Measurements from ENCODE around the gene CDIPT.

The CDIPT gene

GRCh38 chr16:29844575-29845331, 18.3 kb downstream of the CDIPT start:
- DNase-seq (ENCODE audit: low spot score) = no peak
- Histone ChIP-seq H3K9me3 (ENCODE audit: severe bottlenecking) (no peaks in the 10 kb centered on the region), H3K4me1 (ENCODE audit: insufficient read depth, poor library complexity, severe bottlenecking) (no peaks in the 10 kb centered on the region), H3K4me3 (ENCODE audit: severe bottlenecking) (no peak overlapping the region), H3K27me3 (ENCODE audit: insufficient read depth, poor library complexity, severe bottlenecking) (no peaks in the 10 kb centered on the region), H3K36me3 (ENCODE audit: low read depth) (peaks cover 29% of the 10 kb centered on the region), H3K27ac (ENCODE audit: poor library complexity, severe bottlenecking) (no peak overlapping the region)
- no peak for TF ChIP-seq CTCF (IDR thresholded peaks at IDR 0.05; ENCODE audit: poor library complexity, severe bottlenecking)
- no peak for ATAC-seq (ENCODE audit: low read depth)

DNA sequence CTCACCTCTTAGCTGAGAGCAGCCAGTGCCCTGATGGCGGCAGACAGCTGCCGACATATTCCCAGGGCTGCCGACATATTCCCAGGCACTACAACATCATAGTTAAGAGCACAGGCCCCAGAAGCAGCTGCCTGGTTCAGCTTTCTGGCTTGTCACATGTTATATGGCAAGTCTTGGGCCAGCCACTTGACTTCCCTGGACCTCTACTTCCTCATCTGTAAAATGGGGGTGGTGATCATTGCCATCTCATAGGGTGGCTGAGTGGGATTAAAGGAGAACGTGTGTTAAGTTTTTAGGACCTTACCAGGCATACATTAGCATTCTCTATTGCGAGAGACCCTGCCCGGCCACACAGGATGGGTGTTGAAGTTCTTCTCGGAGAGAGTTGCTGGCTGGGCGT, 19.1 kb downstream of the CDIPT start:
- H3K4me1 ChIP-seq (ENCODE audit: insufficient read depth, poor library complexity, severe bottlenecking) = no peaks in the 10 kb centered on the region
- no peaks in the 10 kb centered on the region for H3K9me3 ChIP-seq (ENCODE audit: severe bottlenecking)
- H3K27me3 ChIP-seq (ENCODE audit: insufficient read depth, poor library complexity, severe bottlenecking) = no peaks in the 10 kb centered on the region
- no peak overlapping the region for H3K4me3 ChIP-seq (ENCODE audit: severe bottlenecking)
- H3K27ac ChIP-seq (ENCODE audit: poor library complexity, severe bottlenecking) = no peak overlapping the region
- peaks cover 29% of the 10 kb centered on the region for H3K36me3 ChIP-seq (ENCODE audit: low read depth)
- ATAC-seq (ENCODE audit: low read depth) = no peak
- no peak for TF ChIP-seq CTCF (IDR thresholded peaks at IDR 0.05; ENCODE audit: poor library complexity, severe bottlenecking)
- DNase-seq (ENCODE audit: low spot score) = no peak

GRCh38 chr16:29842732-29843346, 20.2 kb downstream of the CDIPT start:
- TF ChIP-seq CTCF (IDR thresholded peaks at IDR 0.05; ENCODE audit: poor library complexity, severe bottlenecking) = no peak
- Histone ChIP-seq H3K27ac (ENCODE audit: poor library complexity, severe bottlenecking) (no peak overlapping the region), H3K4me3 (ENCODE audit: severe bottlenecking) (no peak overlapping the region), H3K27me3 (ENCODE audit: insufficient read depth, poor library complexity, severe bottlenecking) (no peaks in the 10 kb centered on the region), H3K4me1 (ENCODE audit: insufficient read depth, poor library complexity, severe bottlenecking) (no peaks in the 10 kb centered on the region), H3K9me3 (ENCODE audit: severe bottlenecking) (no peaks in the 10 kb centered on the region), H3K36me3 (ENCODE audit: low read depth) (peaks cover 29% of the 10 kb centered on the region)
- DNase-seq (ENCODE audit: low spot score) = no peak
- no peak for ATAC-seq (ENCODE audit: low read depth)

GRCh38 chr16:29841631-29842030, 21.4 kb downstream of the CDIPT start:
- DNase-seq (ENCODE audit: low spot score) = no peak
- ATAC-seq (ENCODE audit: low read depth) = no peak
- no peak overlapping the region for H3K27ac ChIP-seq (ENCODE audit: poor library complexity, severe bottlenecking)
- H3K4me3 ChIP-seq (ENCODE audit: severe bottlenecking) = no peak overlapping the region
- H3K4me1 ChIP-seq (ENCODE audit: insufficient read depth, poor library complexity, severe bottlenecking) = no peaks in the 10 kb centered on the region
- TF ChIP-seq CTCF (IDR thresholded peaks at IDR 0.05; ENCODE audit: poor library complexity, severe bottlenecking) = no peak
- no peaks in the 10 kb centered on the region for H3K27me3 ChIP-seq (ENCODE audit: insufficient read depth, poor library complexity, severe bottlenecking)
- H3K36me3 ChIP-seq (ENCODE audit: low read depth) = peaks cover 24% of the 10 kb centered on the region
- H3K9me3 ChIP-seq (ENCODE audit: severe bottlenecking) = no peaks in the 10 kb centered on the region

DNA sequence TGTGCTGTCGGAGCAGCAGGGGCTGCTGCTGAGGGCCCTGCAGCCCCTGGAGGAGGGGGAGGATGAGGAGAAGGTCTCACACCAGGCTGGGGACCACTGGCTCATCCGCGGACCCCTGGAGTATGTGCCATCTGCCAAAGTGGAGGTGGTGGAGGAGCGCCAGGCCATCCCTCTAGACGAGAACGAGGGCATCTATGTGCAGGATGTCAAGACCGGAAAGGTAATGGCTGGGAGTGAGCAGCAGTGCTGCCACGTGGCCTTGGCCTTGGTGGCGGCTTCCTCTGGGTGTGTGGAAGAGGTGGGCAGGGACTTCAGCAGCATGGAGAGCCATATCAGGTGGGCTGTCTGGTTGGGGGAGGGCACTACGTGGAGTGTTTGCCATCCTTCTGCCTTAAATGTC, 22.8 kb downstream of the CDIPT start:
- TF ChIP-seq CTCF (IDR thresholded peaks at IDR 0.05; ENCODE audit: poor library complexity, severe bottlenecking) = no peak
- peaks cover 13% of the 10 kb centered on the region for H3K36me3 ChIP-seq (ENCODE audit: low read depth)
- no peak for ATAC-seq (ENCODE audit: low read depth)

More for the DNA sequence above, 22.8 kb downstream of the CDIPT start:
- H3K27ac ChIP-seq (ENCODE audit: poor library complexity, severe bottlenecking) = no peak overlapping the region
- H3K4me3 ChIP-seq (ENCODE audit: severe bottlenecking) = no peak overlapping the region
- no peaks in the 10 kb centered on the region for H3K27me3 ChIP-seq (ENCODE audit: insufficient read depth, poor library complexity, severe bottlenecking)
- H3K4me1 ChIP-seq (ENCODE audit: insufficient read depth, poor library complexity, severe bottlenecking) = no peaks in the 10 kb centered on the region
- H3K9me3 ChIP-seq (ENCODE audit: severe bottlenecking) = no peaks in the 10 kb centered on the region
- DNase-seq (ENCODE audit: low spot score) = no peak
